Right lobe of liver (tissue), 6 donors: ENCODE results near the gene EXD3. TPM values are rescaled to one million over a fixed set of nuclear protein-coding genes. Genes with fewer than 3 reads are reported as not detected.
A peak's percentile ranks its signal among the peaks of the same experiment; 100 is the strongest.

Experiments
- ATAC-seq, 4 donors: fragments of 200-7000 bp; cut with Tn5 transposase; one replicate each; pipeline ENCODE4 v1.9.1; 2020; ENCODE audit warnings: mild to moderate bottlenecking in 4 of 4, moderate library complexity in 4 of 4
- DNase-seq, 3 donors: peaks; one replicate each; pipeline ENCODE4 v3.0.0-alpha.2; 2020
- H3K27ac ChIP-seq, 3 donors: fragments of 200-600 bp; one replicate each; pipeline ENCODE4 v1.8.0; 2022
- H3K27me3 ChIP-seq, 2 donors: fragments of 200-600 bp; one replicate each; pipeline ENCODE4 v1.8.0; 2022
- H3K36me3 ChIP-seq, 4 donors: fragments of 200-600 bp; sonication (generic) in 1 of 4; one replicate each; pipeline versions ENCODE4 v1.5.1 to v1.8.0; 2017 to 2022; ENCODE audit warnings: control low read depth in 1 of 4
- H3K4me1 ChIP-seq, 4 donors: fragments of 200-600 bp; sonication (generic) in 1 of 4; one replicate each; pipeline versions ENCODE4 v1.5.1 to v1.8.0; 2017 to 2022; ENCODE audit warnings: control low read depth in 1 of 4
- H3K4me3 ChIP-seq, 3 donors: fragments of 200-600 bp; one replicate each; pipeline ENCODE4 v1.8.0; 2022
- H3K9me3 ChIP-seq, 4 donors: fragments of 200-600 bp; sonication (generic) in 1 of 4; one replicate each; pipeline versions ENCODE4 v1.5.1 to v1.8.0; 2017 to 2022; ENCODE audit warnings: control low read depth in 1 of 4
- POLR2A ChIP-seq: fragments of 450-650 bp; IDR thresholded peaks from one replicate; pipeline ENCODE4 v1.6.1; 2017; ENCODE audit warnings: antibody characterized with exemption, mild to moderate bottlenecking
- WGBS: methylation state at CpG from one replicate; pipeline ENCODE4 v1.1.6; 2018; ENCODE audit warnings: low coverage, low lambda C conversion rate; ENCODE audit not compliant: insufficient coverage; ENCODE audit errors: missing lambda C conversion rate; 5-methylcytosine and 5-hydroxymethylcytosine counted together
- intact Hi-C, 2 donors: fragments of 100-400 bp; cut with DNase I; formaldehyde crosslinking; loops; one replicate each; pipeline versions ENCODE4 v1.11.2 to v1.14.1; 2022
- total RNA-seq, 6 experiments: library from RNA; depleted of rRNA in 2 of 6; stranded (reverse); fragments of >200 nt in 2 of 6; fragmentation: NEBNext Ultra II Directional in 3 of 6; extraction: Animal tissue kit (Norgen Biotek cat#: 25700) in 3 of 6; gene quantifications; one replicate each; pipeline versions ENCODE4 v1.1.0 to v1.2.4, GENCODE V29; 2016 to 2023
- TF ChIP-seq, protein P1 (sequence below), 4 donors: fragments of 200-600 bp in 3 of 4; fragments of 450-650 bp in 1 of 4; IDR thresholded peaks; one replicate each; pipeline versions ENCODE4 v1.5.1 to v1.8.0; 2016 to 2022; ENCODE audit warnings: antibody characterized with exemption in 4 of 4, mild to moderate bottlenecking in 2 of 4
- donor health status: DM: no; HTN: yes; CAD: no.
- donor health status: DM: no; HTN: no; CAD: no.
- donor health status: DM: no; HTN: no; CAD: no.
- donor health status: DM: no; HTN: yes; CAD: no.
- donor health status: DM: no; HTN: yes; CAD: no.

EXD3 gene
- total RNA-seq, 6 experiments from 2014 or later = 3.3 to 14.4 (median 10.6) TPM

GRCh38 chr9:137312852-137313325 is 110.1 kb downstream of the EXD3 start:
- TF ChIP-seq, protein P1, sequence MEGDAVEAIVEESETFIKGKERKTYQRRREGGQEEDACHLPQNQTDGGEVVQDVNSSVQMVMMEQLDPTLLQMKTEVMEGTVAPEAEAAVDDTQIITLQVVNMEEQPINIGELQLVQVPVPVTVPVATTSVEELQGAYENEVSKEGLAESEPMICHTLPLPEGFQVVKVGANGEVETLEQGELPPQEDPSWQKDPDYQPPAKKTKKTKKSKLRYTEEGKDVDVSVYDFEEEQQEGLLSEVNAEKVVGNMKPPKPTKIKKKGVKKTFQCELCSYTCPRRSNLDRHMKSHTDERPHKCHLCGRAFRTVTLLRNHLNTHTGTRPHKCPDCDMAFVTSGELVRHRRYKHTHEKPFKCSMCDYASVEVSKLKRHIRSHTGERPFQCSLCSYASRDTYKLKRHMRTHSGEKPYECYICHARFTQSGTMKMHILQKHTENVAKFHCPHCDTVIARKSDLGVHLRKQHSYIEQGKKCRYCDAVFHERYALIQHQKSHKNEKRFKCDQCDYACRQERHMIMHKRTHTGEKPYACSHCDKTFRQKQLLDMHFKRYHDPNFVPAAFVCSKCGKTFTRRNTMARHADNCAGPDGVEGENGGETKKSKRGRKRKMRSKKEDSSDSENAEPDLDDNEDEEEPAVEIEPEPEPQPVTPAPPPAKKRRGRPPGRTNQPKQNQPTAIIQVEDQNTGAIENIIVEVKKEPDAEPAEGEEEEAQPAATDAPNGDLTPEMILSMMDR (IDR thresholded peaks at IDR 0.05) = no peak
- TF ChIP-seq POLR2A = no peak
- ATAC-seq = no peak
- Histone ChIP-seq H3K9me3 (no peaks in the 10 kb centered on the region), H3K4me3 (no peak overlapping the region), H3K36me3 (no peaks in the 10 kb centered on the region), H3K27me3 (no peaks in the 10 kb centered on the region), H3K4me1 (peaks cover 0 to 4% (median 0%) of the 10 kb centered on the region in 4 donors), H3K27ac (no peak overlapping the region)
- 82% methylated on average over 3 of the region's 6 CpGs for WGBS
- DNase-seq = peak in 2 of 3 donors; percentile 41 to 49
- intact Hi-C loops = no loop called here

DNA sequence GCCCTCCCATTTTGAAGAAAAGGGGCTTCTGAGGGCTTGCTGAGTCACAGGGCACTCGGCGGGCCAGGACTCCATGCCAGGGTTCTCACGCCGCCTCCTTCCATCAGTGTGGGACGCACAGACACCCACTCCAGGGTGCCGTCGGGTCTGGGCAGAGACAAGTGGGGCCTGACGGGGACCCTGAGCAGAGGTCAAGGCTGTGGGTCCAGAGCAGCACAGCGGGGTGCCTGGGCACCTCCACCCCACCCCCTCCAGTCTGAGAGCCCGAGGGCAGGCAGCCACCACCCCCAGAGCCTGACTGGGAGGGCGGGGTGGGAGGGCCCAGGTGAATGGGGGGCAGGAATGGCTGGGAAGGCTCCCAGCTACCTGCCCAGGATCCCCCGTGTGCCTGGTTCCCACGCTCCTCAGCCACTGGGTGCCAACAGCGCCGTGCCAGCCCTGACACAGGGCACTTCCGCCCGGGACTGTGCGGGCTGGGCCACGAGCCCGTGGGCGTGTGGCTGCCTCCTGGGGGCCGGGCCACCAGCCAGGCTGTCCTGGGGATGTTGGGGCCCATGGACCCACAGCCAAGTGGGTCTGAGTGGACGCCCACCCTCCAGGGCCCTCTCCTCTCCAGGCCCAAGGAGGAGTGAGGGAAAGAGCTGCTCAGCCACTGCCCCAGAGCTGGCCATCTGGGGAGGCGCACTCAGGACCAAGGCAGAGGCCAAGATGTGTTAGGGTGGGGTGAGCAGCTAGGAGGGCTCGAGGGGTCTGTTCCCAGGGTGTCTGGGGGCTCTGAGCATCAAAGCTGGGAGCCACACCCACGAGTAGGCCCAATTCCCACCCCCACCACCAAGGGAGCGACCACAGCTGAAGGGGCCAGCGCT is 110.7 kb downstream of the EXD3 start:
- H3K27ac ChIP-seq = no peak overlapping the region
- intact Hi-C loops = no loop called here
- no peaks in the 10 kb centered on the region for H3K36me3 ChIP-seq
- no peak overlapping the region for H3K4me3 ChIP-seq
- no peaks in the 10 kb centered on the region for H3K9me3 ChIP-seq
- no peak for ATAC-seq
- H3K27me3 ChIP-seq = no peaks in the 10 kb centered on the region
- TF ChIP-seq, protein P1 (IDR thresholded peaks at IDR 0.05) = no peak
- TF ChIP-seq POLR2A = no peak
- peak in 1 of 3 donors; percentile 48 for DNase-seq
- WGBS = no CpG with 5 or more reads among the region's 28 CpGs
- H3K4me1 ChIP-seq = peaks cover 0 to 4% (median 0%) of the 10 kb centered on the region in 4 donors

DNA sequence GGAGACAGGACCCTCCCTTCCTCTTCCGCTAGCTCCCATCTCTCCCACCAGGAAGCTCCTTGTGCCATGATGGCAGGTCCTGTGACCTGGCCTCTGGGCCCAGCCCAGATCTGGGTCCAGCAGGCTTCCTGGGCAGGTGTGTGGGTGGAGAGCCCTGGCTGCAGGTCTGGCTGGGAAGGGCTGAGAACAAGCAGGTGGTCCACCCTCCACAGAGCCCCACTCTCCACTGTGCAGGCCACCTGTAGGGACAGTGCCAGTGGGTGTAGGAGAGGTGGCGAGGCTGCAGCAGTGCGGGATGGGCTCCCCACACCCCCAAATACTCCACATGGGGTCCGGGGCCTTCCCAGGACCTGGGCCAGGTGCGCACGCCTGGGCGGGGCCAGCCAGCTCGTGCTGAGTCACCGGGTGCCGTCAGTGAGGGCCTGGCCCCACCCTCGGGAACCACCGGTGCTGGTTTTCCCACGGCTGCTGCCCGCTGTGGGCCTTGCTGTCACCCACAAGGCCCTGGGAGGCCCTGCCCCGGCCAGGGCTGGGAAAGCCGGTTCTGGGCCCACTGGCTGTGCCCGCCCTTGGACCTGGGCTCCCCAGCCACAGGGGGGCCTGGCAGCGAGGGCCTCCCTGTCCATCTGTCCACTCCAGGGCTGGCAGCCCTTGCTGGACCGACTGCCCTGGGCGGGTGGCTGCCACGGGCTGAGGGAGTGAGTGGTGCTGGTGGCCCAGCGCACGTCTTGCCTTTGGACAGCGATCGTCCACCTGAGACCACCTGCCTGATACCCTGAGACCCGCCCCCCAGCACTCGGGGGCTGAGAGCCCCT is 111.6 kb downstream of the EXD3 start:
- TF ChIP-seq, protein P1 (IDR thresholded peaks at IDR 0.05) = no peak
- TF ChIP-seq POLR2A = no peak
- DNase-seq (peak in 2 of 3 donors; percentile 47 to 54), ATAC-seq (peak in 1 of 4 donors; percentile 8)
- no CpG with 5 or more reads among the region's 27 CpGs for WGBS
- Histone ChIP-seq H3K4me3 (no peak overlapping the region), H3K9me3 (no peaks in the 10 kb centered on the region), H3K36me3 (no peaks in the 10 kb centered on the region), H3K27ac (no peak overlapping the region), H3K4me1 (peaks cover 0 to 4% (median 0%) of the 10 kb centered on the region in 4 donors), H3K27me3 (no peaks in the 10 kb centered on the region)
- intact Hi-C loops = no loop called here

- TF ChIP-seq, protein P1 (IDR thresholded peaks at IDR 0.05) = no peak
- no peak for TF ChIP-seq POLR2A
- peaks cover 0 to 5% (median 0%) of the 10 kb centered on the region in 4 donors for H3K4me1 ChIP-seq
- no peaks in the 10 kb centered on the region for H3K9me3 ChIP-seq
- H3K27me3 ChIP-seq = no peaks in the 10 kb centered on the region
- 88% methylated on average over 5 of the region's 20 CpGs for WGBS
- H3K36me3 ChIP-seq = no peaks in the 10 kb centered on the region
- ATAC-seq (no peak), DNase-seq (peak in 1 of 3 donors; percentile 50)
- H3K4me3 ChIP-seq = no peak overlapping the region
- intact Hi-C loops = no loop called here
- no peak overlapping the region for H3K27ac ChIP-seq
These were observed 112.5 kb downstream of the EXD3 start for GRCh38 chr9:137310189-137311052.
